PC-3 (cell line): ENCODE data around the gene LINGO4. TPM values are rescaled to one million over a fixed set of nuclear protein-coding genes. Genes with fewer than 3 reads are reported as not detected.

Experiments
- ATAC-seq: fragments of 200-7000 bp; cut with Tn5 transposase; 2 replicates; pipeline ENCODE4 v1.9.1; 2020; ENCODE audit warnings: mild to moderate bottlenecking, moderate library complexity
- BruUV-seq: library from RNA; stranded (reverse); fragments of 400-500 nt; replicated peaks from 2 replicates; lab custom pipeline; 2021; lab: Mats Ljungman, UMichigan
- CTCF ChIA-PET: fragments of 300-600 bp; sonication (Branson Sonifier 250); formaldehyde crosslinking; loops from one replicate; lab custom pipeline; 2022; ENCODE audit warnings: antibody characterized with exemption; lab: Charles Lee
- POLR2A ChIA-PET: fragments of 300-600 bp; sonication (Branson Sonifier 250); formaldehyde crosslinking; loops from one replicate; lab custom pipeline; 2022; ENCODE audit warnings: antibody characterized with exemption; ENCODE audit not compliant: unreplicated experiment; lab: Charles Lee
- DNase-seq: peaks from one replicate; pipeline ENCODE4 v3.0.0-alpha.2; 2015
- H2AFZ ChIP-seq: fragments of 300-600 bp; sonication (generic); 2 replicates; pipeline ENCODE4 v1.6.0; 2016; ENCODE audit warnings: antibody characterized with exemption, low read length
- H3F3A ChIP-seq: fragments of 300-600 bp; sonication (generic); one replicate; pipeline ENCODE4 v1.6.0; 2017; ENCODE audit warnings: antibody characterized with exemption, low read length, control low read depth, mild to moderate bottlenecking; ENCODE audit not compliant: unreplicated experiment
- H3K27ac ChIP-seq: fragments of 300-600 bp; sonication (generic); 2 replicates; pipeline ENCODE4 v1.5.1; 2016; ENCODE audit warnings: mild to moderate bottlenecking, low read length
- H3K27me3 ChIP-seq: fragments of 300-600 bp; sonication (generic); 2 replicates; pipeline ENCODE4 v1.6.1; 2016; ENCODE audit warnings: low read length, mixed read lengths
- H3K36me3 ChIP-seq: fragments of 300-600 bp; sonication (generic); 2 replicates; pipeline ENCODE4 v1.6.1; 2016; ENCODE audit warnings: low read depth, mixed run types, low read length, mixed read lengths
- H3K4me1 ChIP-seq: fragments of 300-600 bp; sonication (generic); 2 replicates; pipeline ENCODE4 v1.5.1; 2016; ENCODE audit warnings: low read length; ENCODE audit not compliant: insufficient read depth
- H3K4me2 ChIP-seq: fragments of 300-600 bp; sonication (generic); 2 replicates; pipeline ENCODE4 v1.6.0; 2016; ENCODE audit warnings: low read length
- H3K4me3 ChIP-seq: fragments of 300-600 bp; sonication (generic); 2 replicates; pipeline ENCODE4 v1.5.1; 2016; ENCODE audit warnings: mild to moderate bottlenecking, low read length, mixed read lengths
- H3K79me2 ChIP-seq: fragments of 300-600 bp; sonication (generic); 2 replicates; pipeline ENCODE4 v1.6.1; 2017; ENCODE audit warnings: low read length, mixed read lengths
- H3K9ac ChIP-seq: fragments of 300-600 bp; sonication (generic); 2 replicates; pipeline ENCODE4 v1.6.0; 2016; ENCODE audit warnings: mild to moderate bottlenecking, low read length
- H3K9me2 ChIP-seq: fragments of 300-600 bp; sonication (generic); replicated peaks from 2 replicates; pipeline ENCODE4 v1.6.1; 2016; ENCODE audit warnings: mixed run types, low read length, mixed read lengths
- H3K9me3 ChIP-seq: fragments of 300-600 bp; sonication (generic); 2 replicates; pipeline ENCODE4 v1.6.1; 2016; ENCODE audit warnings: low read length, mixed read lengths
- H4K20me1 ChIP-seq: fragments of 300-600 bp; sonication (generic); 2 replicates; pipeline ENCODE4 v1.6.1; 2016; ENCODE audit warnings: low read length, mixed read lengths
- EZH2 ChIP-seq: fragments of 300-600 bp; sonication (generic); IDR thresholded peaks from one replicate; pipeline ENCODE4 v1.6.1; 2017; ENCODE audit warnings: antibody characterized with exemption, mild to moderate bottlenecking, low read length; ENCODE audit not compliant: unreplicated experiment
- EZH2phosphoT487 ChIP-seq: fragments of 300-600 bp; sonication (generic); IDR thresholded peaks from 2 replicates; pipeline ENCODE4 v1.6.1; 2018; ENCODE audit warnings: mild to moderate bottlenecking, antibody characterized with exemption, low read length, borderline replicate concordance
- intact Hi-C: fragments of 100-400 bp; cut with micrococcal nuclease; formaldehyde crosslinking; loops from 2 replicates; pipeline ENCODE4 v1.9.0; 2023
- total RNA-seq: library from RNA; depleted of rRNA; stranded (reverse); fragments of >200 nt; gene quantifications from 2 replicates; pipeline ENCODE4 v1.2.3, GENCODE V29; 2014
- TF ChIP-seq, protein P1 (sequence below): fragments of 300-600 bp; sonication (generic); conservative IDR thresholded peaks from 2 replicates; pipeline ENCODE4 v1.5.1; 2017; ENCODE audit warnings: antibody characterized with exemption, low read depth, mild to moderate bottlenecking, low read length

LINGO4 gene
- total RNA-seq, 1 experiment from 2014 or later = not detected

DNA sequence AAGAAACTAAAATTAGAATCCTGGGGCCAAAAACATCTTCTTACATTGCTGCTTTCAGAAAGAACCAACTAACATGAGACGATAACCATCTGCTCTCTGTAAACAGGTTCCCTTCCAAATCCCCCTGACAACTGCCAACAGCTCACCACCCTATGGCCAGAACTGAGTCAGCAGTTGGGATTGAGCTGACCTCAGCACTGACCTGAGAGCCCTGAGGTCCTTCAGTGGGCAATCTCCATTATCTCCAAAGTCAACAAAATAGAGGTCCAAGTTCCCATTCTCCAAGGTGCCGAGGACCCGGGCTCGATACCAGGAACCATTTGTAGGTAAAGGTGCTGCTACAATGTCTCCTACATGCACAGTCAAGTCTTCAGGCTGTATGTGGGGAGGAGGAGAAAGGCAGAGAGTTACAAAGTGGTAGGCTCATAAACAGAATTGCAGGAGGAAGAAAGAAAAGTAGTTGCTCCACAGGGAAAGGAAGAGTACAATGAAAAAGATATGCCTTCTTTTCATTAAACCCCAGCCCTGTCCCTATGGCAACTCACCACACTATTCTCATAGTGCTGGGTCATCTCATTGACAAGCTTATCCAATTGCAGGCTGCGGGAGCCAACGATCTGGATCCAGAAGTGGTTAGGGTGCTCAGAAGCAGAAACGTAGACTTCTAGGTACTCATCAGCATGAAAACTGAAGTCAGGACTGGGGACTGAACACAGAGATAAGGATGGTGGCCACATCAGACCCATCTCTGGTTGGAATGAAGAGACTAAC is 29.1 kb downstream of the LINGO4 start:
- no peak for DNase-seq

DNA sequence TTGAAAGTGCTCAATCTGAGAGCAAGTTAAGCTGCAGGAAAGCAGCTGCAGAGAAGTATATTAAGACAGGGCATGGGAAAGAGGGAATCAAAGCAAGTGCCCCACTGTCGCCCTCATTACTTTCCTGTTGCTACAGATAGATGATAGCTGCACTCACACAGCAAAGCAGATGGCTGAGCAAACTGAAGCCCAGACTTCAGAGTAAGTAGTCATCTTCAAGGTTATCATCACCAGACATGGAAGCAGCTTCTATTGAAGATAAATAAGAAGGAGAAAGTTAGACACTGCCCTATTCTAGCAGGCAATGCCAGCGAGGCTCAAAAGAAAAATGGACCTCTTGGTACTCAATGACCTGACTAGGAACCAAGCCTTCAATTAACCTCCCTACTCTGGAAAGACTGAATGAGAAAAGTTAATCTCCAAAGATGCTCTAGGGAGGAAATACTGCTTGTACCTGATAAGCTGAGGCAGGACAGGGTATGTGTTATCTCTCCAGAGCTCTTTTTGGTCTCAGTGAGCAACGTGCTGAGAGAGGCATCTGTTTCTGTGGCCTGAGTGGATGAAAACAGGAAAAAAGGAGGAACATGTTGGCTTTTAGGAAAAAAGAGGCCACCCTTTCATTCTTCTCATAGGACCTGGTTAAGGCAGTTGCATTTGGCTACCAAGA is 30.8 kb downstream of the LINGO4 start:
- H3K4me3 ChIP-seq = no peak overlapping the region
- no peaks in the 10 kb centered on the region for H3K9me3 ChIP-seq
- POLR2A ChIA-PET = no interaction called here
- no peaks in the 10 kb centered on the region for H3F3A ChIP-seq
- CTCF ChIA-PET = no interaction called here
- H3K27me3 ChIP-seq = no peaks in the 10 kb centered on the region
- no TSS peak for BruUV-seq
- peaks cover 14% of the 10 kb centered on the region for H3K4me1 ChIP-seq
- H3K9ac ChIP-seq = peak overlapping the region; percentile 2; the same call in 1 of the 2 replicates
- DNase-seq (no peak), ATAC-seq (no peak)
- H3K9me2 ChIP-seq = no peaks in the 10 kb centered on the region
- TF ChIP-seq EZH2phosphoT487 (no peak), EZH2 (no peak)
- TF ChIP-seq, protein P1, sequence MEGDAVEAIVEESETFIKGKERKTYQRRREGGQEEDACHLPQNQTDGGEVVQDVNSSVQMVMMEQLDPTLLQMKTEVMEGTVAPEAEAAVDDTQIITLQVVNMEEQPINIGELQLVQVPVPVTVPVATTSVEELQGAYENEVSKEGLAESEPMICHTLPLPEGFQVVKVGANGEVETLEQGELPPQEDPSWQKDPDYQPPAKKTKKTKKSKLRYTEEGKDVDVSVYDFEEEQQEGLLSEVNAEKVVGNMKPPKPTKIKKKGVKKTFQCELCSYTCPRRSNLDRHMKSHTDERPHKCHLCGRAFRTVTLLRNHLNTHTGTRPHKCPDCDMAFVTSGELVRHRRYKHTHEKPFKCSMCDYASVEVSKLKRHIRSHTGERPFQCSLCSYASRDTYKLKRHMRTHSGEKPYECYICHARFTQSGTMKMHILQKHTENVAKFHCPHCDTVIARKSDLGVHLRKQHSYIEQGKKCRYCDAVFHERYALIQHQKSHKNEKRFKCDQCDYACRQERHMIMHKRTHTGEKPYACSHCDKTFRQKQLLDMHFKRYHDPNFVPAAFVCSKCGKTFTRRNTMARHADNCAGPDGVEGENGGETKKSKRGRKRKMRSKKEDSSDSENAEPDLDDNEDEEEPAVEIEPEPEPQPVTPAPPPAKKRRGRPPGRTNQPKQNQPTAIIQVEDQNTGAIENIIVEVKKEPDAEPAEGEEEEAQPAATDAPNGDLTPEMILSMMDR = no peak
- H3K36me3 ChIP-seq = peaks cover 21% of the 10 kb centered on the region
- no peaks in the 10 kb centered on the region for H3K79me2 ChIP-seq
- no peaks in the 10 kb centered on the region for H4K20me1 ChIP-seq
- intact Hi-C loops = no loop called here
- H3K27ac ChIP-seq = peak overlapping the region; percentile 50
- 0 out of 2 replicates have a peak overlapping the region, but pooled peaks have one; percentile 4 for H3K4me2 ChIP-seq
- no peak overlapping the region for H2AFZ ChIP-seq

More for the DNA sequence above, 29.1 kb downstream of the LINGO4 start:
- Histone ChIP-seq H3K9ac (no peak overlapping the region), H3F3A (no peaks in the 10 kb centered on the region), H3K9me2 (no peaks in the 10 kb centered on the region), H3K4me2 (no peak overlapping the region), H3K36me3 (peaks cover 21% of the 10 kb centered on the region), H3K27me3 (no peaks in the 10 kb centered on the region), H4K20me1 (no peaks in the 10 kb centered on the region), H3K4me1 (peaks cover 14% of the 10 kb centered on the region), H3K9me3 (no peaks in the 10 kb centered on the region), H3K4me3 (no peak overlapping the region), H3K79me2 (no peaks in the 10 kb centered on the region), H3K27ac (no peak overlapping the region), H2AFZ (no peak overlapping the region)
- no TSS peak for BruUV-seq
- no peak for ATAC-seq
- TF ChIP-seq, protein P1 = no peak
- TF ChIP-seq EZH2 (no peak), EZH2phosphoT487 (no peak)
- ChIA-PET POLR2A (no interaction called here), CTCF (no interaction called here)
- intact Hi-C loops = no loop called here
